A673 (cell line): Measurements from ENCODE around the gene RABGAP1L.

Experiments used
- EZH2 ChIP-seq: fragments of 200-600 bp; sonication (generic); IDR thresholded peaks from 2 replicates; pipeline ENCODE4 v1.6.1; 2017; ENCODE audit warnings: borderline replicate concordance, low read depth, mild to moderate bottlenecking, mixed read lengths, antibody characterized with exemption, low read length; ENCODE audit not compliant: poor library complexity, severe bottlenecking
- TF ChIP-seq, protein P1 (sequence below): fragments of 300-800, 200-600 bp; sonication (generic); conservative IDR thresholded peaks from 2 replicates; pipeline ENCODE4 v1.5.1; 2017; ENCODE audit warnings: low read depth, mild to moderate bottlenecking, antibody characterized with exemption, low read length, moderate library complexity, mixed read lengths

DNA sequence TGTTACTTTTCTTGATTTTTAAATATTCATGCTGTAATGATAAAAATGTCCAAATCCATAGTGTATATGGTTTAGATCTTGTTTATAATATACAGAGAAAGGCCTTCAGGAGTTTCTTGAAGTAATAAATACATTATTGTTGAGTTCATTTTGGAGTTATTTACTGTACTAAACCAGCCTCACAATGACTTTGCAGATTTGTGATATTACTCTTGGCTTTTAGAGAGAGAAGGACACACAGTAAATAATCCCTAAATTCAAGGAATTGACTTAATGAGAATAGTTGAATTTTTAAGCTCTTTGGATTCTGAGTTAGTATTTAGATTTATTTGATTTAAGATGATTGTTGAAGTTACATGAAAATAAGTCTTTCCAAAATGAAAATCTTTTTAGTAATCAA lies 38.9 kb downstream of the RABGAP1L start:
- TF ChIP-seq, protein P1, sequence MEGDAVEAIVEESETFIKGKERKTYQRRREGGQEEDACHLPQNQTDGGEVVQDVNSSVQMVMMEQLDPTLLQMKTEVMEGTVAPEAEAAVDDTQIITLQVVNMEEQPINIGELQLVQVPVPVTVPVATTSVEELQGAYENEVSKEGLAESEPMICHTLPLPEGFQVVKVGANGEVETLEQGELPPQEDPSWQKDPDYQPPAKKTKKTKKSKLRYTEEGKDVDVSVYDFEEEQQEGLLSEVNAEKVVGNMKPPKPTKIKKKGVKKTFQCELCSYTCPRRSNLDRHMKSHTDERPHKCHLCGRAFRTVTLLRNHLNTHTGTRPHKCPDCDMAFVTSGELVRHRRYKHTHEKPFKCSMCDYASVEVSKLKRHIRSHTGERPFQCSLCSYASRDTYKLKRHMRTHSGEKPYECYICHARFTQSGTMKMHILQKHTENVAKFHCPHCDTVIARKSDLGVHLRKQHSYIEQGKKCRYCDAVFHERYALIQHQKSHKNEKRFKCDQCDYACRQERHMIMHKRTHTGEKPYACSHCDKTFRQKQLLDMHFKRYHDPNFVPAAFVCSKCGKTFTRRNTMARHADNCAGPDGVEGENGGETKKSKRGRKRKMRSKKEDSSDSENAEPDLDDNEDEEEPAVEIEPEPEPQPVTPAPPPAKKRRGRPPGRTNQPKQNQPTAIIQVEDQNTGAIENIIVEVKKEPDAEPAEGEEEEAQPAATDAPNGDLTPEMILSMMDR: no peak
- TF ChIP-seq EZH2: no peak
